Subcutaneous preadipocyte (primary cell): ENCODE measurements around the gene RAB27B. TPM values are rescaled to one million over a fixed set of nuclear protein-coding genes. Genes with fewer than 3 reads are reported as not detected.

Experiments
- total RNA-seq: library from RNA; depleted of rRNA; stranded (reverse); fragments of >200 nt; gene quantifications from 2 replicates; pipeline ENCODE4 v1.2.3, GENCODE V29; 2012

Gene RAB27B
- total RNA-seq = 8.5 and 28.7 TPM in 2 replicates

GRCh38 chr18:54828281-54828881 lies at the start of gene RAB27B:
TSS of gene RAB27B (plus strand) at chr18:54828477. CDS start at chr18:54877586, 49,109 bp downstream.

Other genes starting within 250 kb of the RAB27B start
- 0.20 TPM in 1 of 2 replicates, not detected in the other for gene DYNAP, start 237.2 kb upstream of the RAB27B start, total RNA-seq
- 1.5 and 2.0 TPM in 2 replicates for gene CCDC68, start 131.0 kb downstream of the RAB27B start, total RNA-seq